Muscle layer of duodenum (tissue), 2 donors: Measurements from ENCODE around the gene GLI2.
A peak's percentile ranks its signal among the peaks of the same experiment; 100 is the strongest.

Experiments used
- H3K27ac ChIP-seq: one replicate; pipeline ENCODE4 v1.7.0; 2013; ENCODE audit warnings: mild to moderate bottlenecking, low read length
- H3K27me3 ChIP-seq: one replicate; pipeline ENCODE4 v1.7.0; 2013; ENCODE audit warnings: low read depth, mild to moderate bottlenecking, control low read depth, low read length
- H3K36me3 ChIP-seq, 2 donors: one replicate each; pipeline ENCODE4 v1.7.0; 2013; ENCODE audit warnings: low read length in 2 of 2, control low read depth in 1 of 2, mild to moderate bottlenecking in 1 of 2; ENCODE audit not compliant: insufficient read depth in 2 of 2, control insufficient read depth in 1 of 2
- H3K4me1 ChIP-seq, 2 donors: one replicate each; pipeline ENCODE4 v1.7.0; 2013; ENCODE audit warnings: low read length in 2 of 2, mild to moderate bottlenecking in 2 of 2, control low read depth in 1 of 2, moderate library complexity in 1 of 2; ENCODE audit not compliant: insufficient read depth in 2 of 2, control insufficient read depth in 1 of 2
- H3K4me3 ChIP-seq, 2 donors: one replicate each; pipeline ENCODE4 v1.7.0; 2013; ENCODE audit warnings: low read length in 2 of 2, low read depth in 1 of 2, mild to moderate bottlenecking in 1 of 2
- H3K9me3 ChIP-seq, 2 donors: one replicate each; pipeline ENCODE4 v1.7.0; 2013; ENCODE audit warnings: low read length in 2 of 2, control low read depth in 1 of 2, mild to moderate bottlenecking in 1 of 2; ENCODE audit not compliant: control insufficient read depth in 1 of 2
- donor health status: healthy.

GLI2 gene

DNA sequence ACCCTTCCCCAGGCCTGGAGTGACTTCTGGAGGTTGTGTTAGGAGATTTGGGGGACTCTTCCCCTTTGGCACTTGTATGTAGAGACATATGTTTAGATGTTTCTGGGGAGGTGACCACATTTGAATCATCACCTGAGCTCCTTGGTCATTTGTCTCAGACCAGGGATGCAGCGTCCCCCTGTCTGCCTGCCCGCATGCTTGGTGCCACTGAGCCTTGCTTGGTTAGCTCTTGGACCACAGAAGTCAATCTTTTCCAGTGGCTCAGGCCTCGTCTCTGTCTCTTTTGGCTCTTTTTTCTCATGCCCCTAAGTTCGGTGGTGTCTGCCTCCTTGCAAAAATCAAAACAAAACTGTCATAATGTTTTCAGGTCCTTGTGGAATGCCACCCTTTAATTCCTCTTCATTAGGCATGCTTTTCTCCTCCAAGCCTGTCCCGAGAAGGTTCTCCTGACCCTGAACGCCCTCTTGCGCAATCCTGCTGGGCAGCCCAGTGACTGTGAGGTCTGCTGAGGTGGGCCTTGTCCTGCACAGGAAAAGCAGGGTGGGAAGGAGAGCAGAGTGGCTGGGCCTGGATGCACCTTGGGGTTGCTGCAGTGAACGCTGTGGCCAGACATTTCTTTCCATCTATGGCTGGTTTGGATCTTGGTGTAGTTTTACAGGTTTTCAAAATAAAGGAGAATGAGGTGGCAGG is 24.9 kb downstream of the GLI2 start:
- H3K9me3 ChIP-seq, result no peaks in the 10 kb centered on the region
- H3K27ac ChIP-seq, result no peak overlapping the region
- H3K27me3 ChIP-seq, result no peaks in the 10 kb centered on the region
- H3K4me3 ChIP-seq, result no peak overlapping the region
- no peaks in the 10 kb centered on the region for H3K36me3 ChIP-seq
- peaks cover 0 to 43% of the 10 kb centered on the region in 2 donors for H3K4me1 ChIP-seq

DNA sequence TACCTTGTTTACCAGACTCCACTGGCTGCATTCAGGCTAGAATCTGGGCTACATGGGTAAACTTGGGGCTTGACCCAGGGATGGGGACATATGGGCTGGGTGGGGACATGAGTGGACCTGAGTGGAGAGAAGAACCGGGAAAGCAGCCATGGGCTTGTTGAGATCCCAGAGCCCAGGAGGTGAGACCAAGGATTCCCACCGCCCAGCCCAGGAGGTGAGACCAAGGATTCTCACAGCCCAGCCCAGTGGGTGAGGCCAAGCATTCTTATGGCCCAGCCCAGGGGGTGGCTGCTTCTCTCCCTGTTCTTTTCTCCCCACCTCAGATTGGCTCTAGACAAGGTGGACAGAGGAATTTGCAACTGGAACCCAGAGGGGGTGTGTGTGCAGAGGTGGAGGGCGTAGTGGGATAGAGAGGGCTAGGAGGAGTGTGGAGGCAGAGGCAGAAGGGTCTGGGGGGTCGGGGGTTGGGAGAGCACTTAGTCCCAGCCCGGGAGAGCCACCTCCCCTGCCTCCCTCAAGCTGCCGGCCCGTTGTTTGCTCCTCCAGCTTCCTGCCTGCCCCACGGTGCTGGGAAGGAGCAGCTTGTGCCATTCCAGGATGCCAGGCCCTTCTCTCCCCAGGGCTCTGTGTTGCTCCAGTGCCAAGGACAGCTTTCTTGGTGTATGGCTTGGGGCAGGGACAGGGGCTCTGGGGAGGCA is 25.6 kb downstream of the GLI2 start:
- H3K27ac ChIP-seq, result no peak overlapping the region
- H3K9me3 ChIP-seq, result no peaks in the 10 kb centered on the region
- peaks cover 0 to 44% of the 10 kb centered on the region in 2 donors for H3K4me1 ChIP-seq
- H3K36me3 ChIP-seq, result no peaks in the 10 kb centered on the region
- no peak overlapping the region for H3K4me3 ChIP-seq
- no peaks in the 10 kb centered on the region for H3K27me3 ChIP-seq

DNA sequence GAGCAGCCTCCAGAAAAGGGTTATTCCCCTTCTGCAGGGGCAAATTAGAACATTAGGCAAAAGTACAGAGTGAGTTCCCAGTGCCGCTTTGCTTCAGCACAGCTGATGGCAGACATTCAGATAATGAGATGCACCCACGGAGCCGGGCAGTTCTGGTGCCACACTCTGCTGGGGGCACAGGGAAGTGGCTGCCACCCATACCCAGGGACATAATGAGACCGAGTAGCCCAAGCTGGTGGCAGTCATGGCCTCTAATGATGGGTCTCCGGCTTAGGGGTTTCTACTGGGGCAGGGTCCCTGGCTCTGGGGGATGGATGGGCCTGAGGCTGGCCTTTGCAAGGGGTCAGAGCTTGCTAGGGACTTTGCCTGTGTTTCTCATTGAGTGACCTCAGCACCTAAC is 26.2 kb downstream of the GLI2 start:
- Histone ChIP-seq H3K9me3 (no peaks in the 10 kb centered on the region), H3K27me3 (no peaks in the 10 kb centered on the region), H3K36me3 (no peaks in the 10 kb centered on the region), H3K4me1 (peaks cover 0 to 44% of the 10 kb centered on the region in 2 donors), H3K27ac (no peak overlapping the region), H3K4me3 (no peak overlapping the region)

DNA sequence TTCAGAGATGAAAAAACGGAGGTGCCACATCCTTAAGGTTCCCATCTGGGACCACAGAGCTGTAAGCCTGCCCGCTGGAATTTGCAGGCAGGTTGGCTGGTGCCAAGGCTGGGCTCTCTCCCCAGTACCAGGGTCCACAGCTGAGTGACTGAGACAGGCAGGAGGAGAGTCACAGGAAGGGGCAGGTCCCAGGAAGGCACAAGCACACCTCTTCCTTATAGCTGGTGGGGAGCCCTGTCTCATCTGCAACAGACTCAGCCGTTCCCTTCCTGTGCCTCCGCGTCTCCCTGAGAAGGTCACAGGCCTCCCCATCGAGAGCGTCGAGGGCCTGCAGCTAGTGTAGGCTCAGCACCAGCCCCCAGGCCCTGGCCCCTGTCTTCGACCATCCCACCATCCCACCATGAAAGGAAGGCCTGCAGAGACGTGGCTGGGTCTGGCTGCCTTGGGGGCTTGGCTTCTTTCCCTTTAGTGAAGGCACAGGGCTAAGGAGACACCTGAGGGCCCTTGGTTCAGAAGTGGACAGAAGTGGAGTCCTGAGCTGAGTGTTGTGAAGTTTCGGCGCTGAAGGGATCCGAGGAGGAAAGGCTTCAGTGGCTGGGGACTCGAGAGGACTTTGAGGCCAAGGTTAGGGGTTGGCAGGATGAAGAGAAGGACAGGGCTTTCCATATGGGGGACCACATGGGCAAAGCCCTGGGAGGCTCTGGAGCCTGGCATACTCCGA is 26.8 kb downstream of the GLI2 start:
- Histone ChIP-seq H3K36me3 (no peaks in the 10 kb centered on the region), H3K4me3 (no peak overlapping the region), H3K27me3 (no peaks in the 10 kb centered on the region), H3K27ac (no peak overlapping the region), H3K9me3 (no peaks in the 10 kb centered on the region), H3K4me1 (peaks cover 0 to 44% of the 10 kb centered on the region in 2 donors)

DNA sequence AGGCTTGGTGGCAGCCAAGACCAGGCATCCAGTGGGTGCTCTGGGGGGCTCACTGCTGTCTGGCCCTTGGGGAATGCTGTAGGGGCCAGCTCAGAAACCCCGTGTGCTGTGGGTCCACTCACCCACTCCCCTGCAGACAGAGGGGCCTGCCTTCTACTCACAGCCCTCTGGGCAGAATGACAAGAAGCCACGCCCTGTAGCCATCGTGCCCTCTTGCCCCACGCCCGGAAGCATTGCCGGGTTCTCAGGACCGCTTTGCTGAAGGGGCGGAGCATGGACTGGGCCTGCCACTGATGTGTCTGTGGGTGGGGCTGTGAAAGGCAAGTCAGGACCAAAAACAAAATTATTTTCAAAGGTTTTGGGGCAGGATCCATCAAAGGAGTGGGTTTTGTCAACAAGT is 27.8 kb downstream of the GLI2 start:
- Histone ChIP-seq H3K27ac (no peak overlapping the region), H3K4me1 (peaks cover 0 to 35% of the 10 kb centered on the region in 2 donors)

DNA sequence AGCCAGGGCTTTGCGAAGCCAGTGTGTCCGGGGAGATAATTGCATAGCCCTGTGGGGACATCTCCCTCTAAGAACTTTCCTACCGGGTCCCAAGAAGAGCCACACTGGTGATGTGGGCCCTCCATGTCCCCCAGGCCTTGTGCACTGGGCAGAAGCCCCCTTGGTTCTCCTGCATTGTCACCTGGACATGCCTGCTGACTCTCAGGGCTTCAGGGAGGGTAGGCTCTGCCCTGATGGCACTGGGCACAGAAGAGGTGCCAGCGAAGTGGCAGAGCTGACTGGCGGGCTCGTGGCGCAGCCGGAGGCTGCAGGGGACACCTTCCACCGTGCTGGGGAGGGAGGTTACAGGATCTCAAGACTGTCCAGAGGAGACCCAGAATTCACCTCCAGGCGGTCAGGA is 28.3 kb downstream of the GLI2 start:
- Histone ChIP-seq H3K27me3 (no peaks in the 10 kb centered on the region), H3K4me3 (no peak overlapping the region), H3K36me3 (no peaks in the 10 kb centered on the region), H3K9me3 (no peaks in the 10 kb centered on the region), H3K4me1 (peaks cover 0 to 33% of the 10 kb centered on the region in 2 donors), H3K27ac (no peak overlapping the region)

More for the DNA sequence above, 27.8 kb downstream of the GLI2 start:
- Histone ChIP-seq H3K36me3 (no peaks in the 10 kb centered on the region), H3K4me3 (no peak overlapping the region), H3K9me3 (no peaks in the 10 kb centered on the region), H3K27me3 (no peaks in the 10 kb centered on the region)

DNA sequence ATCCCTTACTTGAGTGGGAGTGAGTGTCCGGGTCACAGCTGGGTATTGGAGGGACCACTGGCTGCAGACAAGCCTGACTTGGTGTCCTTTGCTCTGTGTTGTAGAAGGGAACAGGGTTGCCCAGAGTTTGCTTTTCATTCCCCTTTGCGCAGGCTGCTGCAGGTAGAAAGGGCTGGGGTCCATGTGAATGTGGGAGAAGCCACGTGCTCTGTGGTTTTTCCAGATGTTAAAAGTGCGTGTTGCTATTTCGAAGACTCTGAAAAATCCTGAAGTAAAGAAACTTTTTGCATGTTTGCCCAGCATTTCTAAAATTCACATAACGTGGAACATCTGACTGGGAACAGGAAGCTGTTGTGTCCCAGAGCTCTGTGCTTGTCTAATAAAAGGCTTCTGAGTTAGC is 28.8 kb downstream of the GLI2 start:
- Histone ChIP-seq H3K36me3 (no peaks in the 10 kb centered on the region), H3K4me1 (peaks cover 0 to 33% of the 10 kb centered on the region in 2 donors), H3K27me3 (no peaks in the 10 kb centered on the region), H3K9me3 (no peaks in the 10 kb centered on the region), H3K27ac (no peak overlapping the region), H3K4me3 (no peak overlapping the region)

DNA sequence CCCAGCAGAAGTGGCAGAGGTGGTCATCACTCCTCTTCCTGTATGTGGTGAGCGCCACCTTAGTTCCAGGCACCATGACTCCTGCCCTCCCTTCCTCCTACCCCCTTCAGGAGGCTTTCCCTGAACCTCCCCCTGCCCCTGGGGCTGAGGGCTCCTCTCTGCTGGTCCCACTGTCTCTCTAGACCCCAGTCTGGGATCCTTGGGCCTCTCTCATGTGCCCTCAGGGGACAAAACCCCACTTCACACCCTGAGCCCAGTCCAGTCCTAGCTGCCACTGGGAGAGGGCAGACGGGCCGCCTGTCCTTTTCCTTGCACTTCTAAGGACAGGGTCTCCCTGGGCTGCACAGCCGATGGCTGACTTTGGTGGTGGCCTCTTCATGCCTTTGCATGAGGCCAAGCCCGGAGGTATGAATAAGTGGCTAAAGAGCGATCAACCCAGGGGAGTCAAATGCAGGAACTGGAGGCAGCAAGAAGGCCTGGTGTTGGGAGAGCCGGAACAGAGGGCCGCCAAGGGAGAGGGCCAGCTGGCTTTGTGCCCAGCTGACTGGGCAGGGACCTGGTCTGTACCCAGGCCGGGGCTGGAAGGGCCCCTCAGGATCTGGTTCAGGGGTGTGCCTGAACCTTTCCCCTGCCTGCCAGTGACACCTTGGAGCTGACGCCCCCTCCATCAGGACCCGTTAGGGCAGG is 29.5 kb downstream of the GLI2 start:
- no peaks in the 10 kb centered on the region for H3K9me3 ChIP-seq
- H3K36me3 ChIP-seq, result no peaks in the 10 kb centered on the region
- H3K27me3 ChIP-seq, result no peaks in the 10 kb centered on the region
- peaks cover 0 to 33% of the 10 kb centered on the region in 2 donors for H3K4me1 ChIP-seq
- no peak overlapping the region for H3K4me3 ChIP-seq
- peak overlapping the region; percentile 19 for H3K27ac ChIP-seq

DNA sequence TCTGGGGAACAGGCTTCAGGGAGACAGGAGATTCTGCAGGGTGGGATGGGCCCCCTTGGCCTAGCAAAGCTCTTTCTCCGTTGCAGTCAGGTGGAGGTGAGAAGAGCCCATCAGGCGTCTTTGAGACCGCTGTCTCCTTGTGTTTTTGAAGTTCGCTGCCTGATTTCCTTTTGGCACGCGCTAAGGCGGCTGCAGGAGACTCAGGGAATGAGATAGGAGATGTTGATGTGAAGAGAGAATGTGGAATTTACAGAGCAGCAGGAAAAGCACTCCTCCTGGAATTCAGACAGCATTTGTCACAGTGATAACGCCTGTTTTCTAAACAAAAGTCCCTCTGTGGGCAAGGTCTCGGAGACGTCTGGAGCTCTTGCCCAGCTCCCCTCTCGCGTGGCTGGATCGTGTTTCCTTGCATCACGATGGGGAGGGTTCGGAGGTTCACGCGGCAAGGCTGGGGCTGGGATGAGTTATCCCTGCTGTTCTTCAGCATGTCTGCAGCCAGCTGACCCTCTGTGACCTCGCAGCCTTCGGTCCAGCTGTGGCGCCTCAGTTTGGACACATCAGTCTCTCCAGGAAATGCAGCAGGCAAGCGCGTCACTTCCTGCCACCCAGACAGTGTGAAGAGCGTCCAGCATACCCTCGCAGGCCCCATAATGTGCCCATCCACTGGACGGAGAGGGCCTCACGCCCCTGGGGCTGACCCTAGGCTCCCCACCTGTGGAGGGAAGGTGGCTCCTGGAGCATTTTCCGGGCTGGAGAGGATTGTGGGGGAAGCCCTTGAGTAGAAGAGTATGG is 30.2 kb downstream of the GLI2 start:
- no peaks in the 10 kb centered on the region for H3K9me3 ChIP-seq
- H3K36me3 ChIP-seq, result no peaks in the 10 kb centered on the region
- peak overlapping the region; percentile 70 for H3K27ac ChIP-seq
- H3K4me3 ChIP-seq, result no peak overlapping the region
- peaks cover 0 to 28% of the 10 kb centered on the region in 2 donors for H3K4me1 ChIP-seq
- no peaks in the 10 kb centered on the region for H3K27me3 ChIP-seq

DNA sequence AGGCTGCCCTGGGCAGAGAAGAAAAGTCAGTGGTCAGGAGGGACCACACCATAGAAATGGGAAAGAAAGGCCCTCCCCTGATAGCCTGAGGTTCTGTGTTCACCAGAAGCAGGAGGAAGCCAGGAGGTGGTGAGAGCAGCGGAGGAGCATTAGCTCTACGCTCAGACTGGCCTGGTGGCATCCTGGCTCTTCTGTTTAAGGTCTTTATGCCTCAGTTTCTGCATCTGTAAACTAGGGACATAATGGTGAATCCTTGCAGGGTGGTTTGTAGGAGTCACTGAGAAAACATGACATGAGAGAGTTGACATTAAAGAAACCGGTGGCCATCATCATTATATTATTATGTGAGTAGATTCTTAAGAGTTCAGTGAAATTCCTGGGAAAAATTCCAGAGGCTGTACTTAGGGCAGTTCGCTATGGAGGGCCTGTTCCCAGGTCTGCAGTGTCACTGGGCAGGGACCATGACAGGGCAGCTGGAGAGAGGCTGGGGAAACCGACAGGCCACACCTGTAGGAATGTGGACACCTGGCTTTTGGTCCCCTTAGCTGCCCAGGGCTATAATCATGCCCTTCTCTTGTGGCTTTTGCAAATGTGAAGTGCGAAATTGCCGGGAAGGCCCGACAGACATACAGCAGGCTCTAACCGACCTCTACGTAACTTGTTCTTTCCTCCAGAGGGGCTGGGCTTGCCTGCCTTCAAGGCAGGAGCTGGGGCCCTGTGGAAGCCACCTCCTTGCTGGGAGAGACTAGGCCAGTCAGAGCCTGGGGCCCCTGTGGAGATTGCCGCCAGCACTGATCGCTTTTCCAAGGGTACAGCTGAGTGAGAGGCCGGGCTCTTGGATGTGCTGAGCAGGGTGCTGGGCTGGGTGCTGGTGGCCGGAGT is 31.0 kb downstream of the GLI2 start:
- Histone ChIP-seq H3K36me3 (no peaks in the 10 kb centered on the region), H3K4me1 (peaks cover 0 to 24% of the 10 kb centered on the region in 2 donors), H3K27ac (peak overlapping the region; percentile 70), H3K27me3 (no peaks in the 10 kb centered on the region), H3K9me3 (no peaks in the 10 kb centered on the region), H3K4me3 (no peak overlapping the region)
